ENCODE data around the gene RYR3.

Gene RYR3

GRCh38 chr15:33735143-33735542 lies 424.4 kb downstream of the RYR3 start:
- no peak for DNase-seq (ENCODE audit: low read depth)
- no peak for TF ChIP-seq CTCF (conservative IDR thresholded peaks at IDR 0.05; ENCODE audit: low read length)
- no peak overlapping the region for H3K4me3 ChIP-seq (ENCODE audit: low read length)

GRCh38 chr15:33735637-33736247 lies 425.0 kb downstream of the RYR3 start:
- peak; percentile 7 for DNase-seq (ENCODE audit: low read depth)
- no peak overlapping the region for H3K4me3 ChIP-seq (ENCODE audit: low read length)
- peak; percentile 52 for TF ChIP-seq CTCF (conservative IDR thresholded peaks at IDR 0.05; ENCODE audit: low read length)

GRCh38 chr15:33737687-33738601 lies 427.2 kb downstream of the RYR3 start:
- no peak overlapping the region for H3K4me3 ChIP-seq (ENCODE audit: low read length)
- peak; percentile 88 for TF ChIP-seq CTCF (conservative IDR thresholded peaks at IDR 0.05; ENCODE audit: low read length)
- DNase-seq (ENCODE audit: low read depth): peak; percentile 13

- no peak for TF ChIP-seq CTCF (conservative IDR thresholded peaks at IDR 0.05; ENCODE audit: low read length)
- H3K4me3 ChIP-seq (ENCODE audit: low read length): no peak overlapping the region
These were observed 428.3 kb downstream of the RYR3 start for GRCh38 chr15:33738941-33739664.

GRCh38 chr15:33742306-33742705 lies 431.5 kb downstream of the RYR3 start:
- peak; percentile 44 for DNase-seq (ENCODE audit: low read depth)
- no peak for TF ChIP-seq CTCF (conservative IDR thresholded peaks at IDR 0.05; ENCODE audit: low read length)
- no peak overlapping the region for H3K4me3 ChIP-seq (ENCODE audit: low read length)

More at GRCh38 chr15:33738941-33739664, 428.3 kb downstream of the RYR3 start:
- DNase-seq (ENCODE audit: low read depth): no peak

- TF ChIP-seq CTCF (conservative IDR thresholded peaks at IDR 0.05; ENCODE audit: low read length): no peak
- H3K4me3 ChIP-seq (ENCODE audit: low read length): no peak overlapping the region
- DNase-seq (ENCODE audit: low read depth): peak; percentile 84
These were observed 432.0 kb downstream of the RYR3 start for GRCh38 chr15:33742800-33743199.

All from AG10803 (cell line).